Activated CD4-positive, alpha-beta T cell treated with anti-CD3 and anti-CD28 coated beads, Interleukin-2, amount 50 U/mL, for 1 hour (primary cell): ENCODE data around the gene ERAP2.
"Not testable (repeated sequence)": the region's sequence is repeated elsewhere in the genome, so short reads cannot be mapped to it uniquely, and the experiment has no call there.

Experiments used
- DNase-seq: peaks from one replicate; pipeline ENCODE4 v3.0.0-alpha.2; 2020

Gene ERAP2

GRCh38 chr5:96876292-96876850, at the start of gene ERAP2:
Gene ERAP2, plus strand, starts transcription at chr5:96876500. Its CDS starts 3,186 bp downstream, at chr5:96879686.
- DNase-seq, result no peak

- no peak for DNase-seq
Measured at GRCh38 chr5:96829297-96829696, 47.0 kb upstream of the ERAP2 start.

DNA sequence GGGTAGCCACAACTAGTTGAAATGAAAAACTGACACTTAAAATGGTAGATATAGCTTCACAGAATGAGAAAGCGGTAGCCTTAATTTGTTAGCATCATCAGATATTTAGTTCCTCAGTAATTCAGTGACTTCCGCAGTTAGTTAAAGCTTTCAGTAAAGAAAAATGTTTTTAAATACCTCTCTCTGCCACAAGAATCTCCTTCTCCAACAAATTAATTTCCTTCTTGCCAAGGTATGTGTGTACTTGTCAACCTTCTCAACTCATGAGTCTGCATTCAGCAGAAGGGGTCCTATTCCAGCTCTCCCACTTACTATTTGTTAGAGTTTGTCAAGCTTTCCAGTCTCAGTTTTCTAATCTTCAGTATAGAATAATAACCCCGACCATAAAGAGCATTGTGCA, 42.3 kb upstream of the ERAP2 start:
- DNase-seq, result no peak

DNA sequence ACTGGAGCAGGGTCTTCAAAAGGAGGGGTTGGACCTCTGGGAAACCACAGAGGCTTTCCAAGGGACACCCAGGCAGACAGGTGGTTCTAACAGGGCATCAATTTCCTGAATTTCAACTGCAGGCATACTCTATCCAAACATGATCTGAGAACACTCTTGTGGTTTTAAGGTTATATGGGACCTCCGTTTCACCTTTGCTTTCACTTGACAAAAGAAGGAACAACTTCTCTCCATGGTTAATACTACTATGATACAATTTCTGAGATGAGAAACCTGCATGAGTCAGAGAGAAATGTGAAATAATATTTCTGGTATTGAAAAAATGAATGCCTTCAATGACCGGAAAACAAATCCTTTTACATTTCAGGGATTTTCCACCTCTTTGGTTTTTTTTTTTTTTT, 40.5 kb upstream of the ERAP2 start:
- DNase-seq, result no peak

DNA sequence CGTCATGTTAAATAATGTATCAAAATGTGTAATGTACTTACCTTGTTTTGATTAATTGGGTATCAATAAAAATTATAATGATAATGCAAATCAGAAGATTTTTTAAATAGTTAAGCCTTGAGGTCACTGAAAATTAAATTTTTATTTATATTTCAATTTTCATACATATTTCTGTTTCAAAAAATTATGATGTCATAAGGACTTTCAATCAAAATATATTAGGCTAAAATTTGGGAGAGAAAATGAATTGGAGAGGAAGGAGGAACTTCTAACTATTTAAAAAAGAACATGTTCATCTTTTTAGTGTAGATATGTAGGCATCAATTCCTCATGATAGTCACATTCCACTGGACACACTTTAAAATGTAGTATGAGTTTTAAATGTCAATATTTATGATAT, 39.5 kb upstream of the ERAP2 start:
- no peak for DNase-seq

- DNase-seq, result no peak
Measured at GRCh38 chr5:96837303-96837702, 39.0 kb upstream of the ERAP2 start.

- no peak for DNase-seq
Measured at GRCh38 chr5:96838201-96839070, 37.9 kb upstream of the ERAP2 start.

DNA sequence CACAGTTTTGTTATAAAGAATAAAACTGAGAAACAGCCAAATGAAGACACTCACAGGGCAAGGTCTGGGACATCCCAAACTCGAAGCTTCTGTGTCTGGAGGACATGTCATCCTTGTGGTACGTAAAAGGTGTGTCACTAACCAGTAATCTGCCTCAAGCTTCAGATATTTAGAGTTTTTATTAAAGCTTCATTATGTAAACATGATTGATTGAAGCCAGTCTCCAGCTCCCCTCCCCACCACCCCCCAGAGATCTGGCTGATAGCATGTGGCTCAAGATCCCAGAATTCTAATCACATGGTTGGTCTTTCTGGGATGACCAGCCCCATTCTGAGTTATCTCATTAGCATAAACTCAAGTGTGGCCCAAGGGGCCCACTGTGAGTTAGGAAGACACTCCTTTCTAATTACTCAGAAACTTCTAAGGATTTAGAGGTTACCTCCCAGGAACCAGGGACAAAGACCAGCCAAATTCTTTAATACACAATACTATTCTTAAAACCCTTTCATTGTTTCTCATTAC, 37.2 kb upstream of the ERAP2 start:
- no peak for DNase-seq

DNA sequence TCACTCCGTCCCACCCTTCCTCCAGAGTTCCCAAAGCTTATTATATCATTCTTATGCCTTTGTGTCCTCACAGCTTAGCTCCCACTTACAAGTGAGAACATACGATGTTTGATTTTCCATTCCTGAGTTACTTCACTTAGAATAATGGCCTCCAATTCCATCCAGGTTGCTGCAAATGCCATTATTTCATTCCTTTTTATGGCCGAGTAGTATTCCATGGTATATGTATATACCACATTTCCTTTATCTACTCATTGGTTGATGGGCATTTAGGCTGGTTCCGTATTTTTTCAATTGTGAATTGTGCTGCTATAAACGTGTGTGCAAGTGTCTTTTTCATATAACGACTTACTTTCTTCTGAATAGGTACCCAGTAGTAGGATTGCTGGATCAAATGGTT, 34.4 kb upstream of the ERAP2 start:
- not testable (repeated sequence) for DNase-seq

DNA sequence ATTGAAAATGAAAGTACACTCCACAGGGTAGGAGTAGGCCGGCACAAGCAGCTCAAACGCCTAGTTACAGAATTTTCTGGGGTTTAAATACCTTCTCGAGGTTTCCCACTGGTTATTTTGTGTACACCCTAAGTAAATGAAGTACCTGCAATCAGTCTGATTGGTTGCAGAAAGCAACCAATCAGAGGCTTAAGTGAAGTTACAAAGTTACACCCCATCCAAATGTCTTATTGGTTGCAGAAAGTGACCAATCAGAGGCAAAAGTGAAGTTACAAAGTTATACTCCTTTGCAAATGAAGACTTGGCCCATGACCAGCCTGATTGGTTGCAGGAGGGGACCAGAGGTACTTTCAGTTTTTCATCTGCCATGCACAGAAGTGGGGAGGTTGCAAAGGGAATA, 33.2 kb upstream of the ERAP2 start:
- no peak for DNase-seq

- no peak for DNase-seq
Measured at GRCh38 chr5:96844481-96844990, 31.8 kb upstream of the ERAP2 start.

DNA sequence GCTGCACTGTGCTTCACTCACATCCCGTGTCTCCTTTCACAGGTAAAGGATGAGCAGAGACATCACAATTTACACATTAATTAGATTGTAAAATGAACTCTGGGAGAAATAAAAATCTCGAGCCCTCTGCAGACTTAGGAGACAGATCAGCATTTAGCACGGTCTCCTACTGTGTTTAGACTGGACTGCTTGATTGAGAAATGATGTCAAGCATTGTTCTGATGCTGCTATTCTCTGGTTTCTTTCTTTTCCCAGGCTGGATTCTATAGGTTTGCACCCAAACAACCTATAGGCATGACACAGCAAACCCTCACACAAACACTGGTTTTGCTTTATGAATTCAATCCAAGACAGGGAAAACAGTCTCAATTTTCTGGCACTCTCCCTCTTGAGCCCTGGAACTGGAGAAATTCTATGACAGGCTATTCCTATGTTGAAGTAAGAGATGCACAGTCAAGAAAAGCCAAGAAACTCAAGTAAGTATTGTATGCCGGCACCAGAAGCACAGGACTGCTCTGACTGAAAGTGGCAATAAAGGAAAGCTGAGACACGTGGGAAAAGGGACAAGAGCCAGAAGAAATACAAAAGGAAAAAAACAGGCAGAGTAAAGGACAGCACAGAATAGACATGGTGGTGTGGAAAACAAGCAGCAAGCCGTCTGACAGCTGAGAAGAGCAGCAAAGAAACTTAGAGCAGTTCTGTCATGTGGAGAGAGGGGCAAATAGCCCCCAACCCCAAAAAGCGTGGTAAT, 24.8 kb upstream of the ERAP2 start:
- DNase-seq, result no peak

DNA sequence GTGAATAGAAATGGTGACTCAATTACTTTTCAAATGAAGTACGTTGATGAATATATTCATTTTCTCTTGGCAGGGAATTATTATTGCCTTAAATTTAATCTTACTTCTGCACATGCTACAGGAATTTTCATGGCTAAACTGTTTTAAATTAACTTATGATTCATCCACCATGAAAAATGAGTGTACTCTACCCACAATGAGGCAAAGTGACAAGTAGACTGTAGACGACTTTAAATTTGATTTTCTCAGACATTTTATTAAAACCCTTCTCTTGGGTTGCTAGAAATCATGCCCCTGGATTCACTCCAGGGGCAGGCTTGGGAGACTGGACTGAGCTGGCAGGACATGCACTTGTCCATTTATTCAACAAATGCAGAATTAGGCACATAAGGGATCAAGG, 23.5 kb upstream of the ERAP2 start:
- no peak for DNase-seq

DNA sequence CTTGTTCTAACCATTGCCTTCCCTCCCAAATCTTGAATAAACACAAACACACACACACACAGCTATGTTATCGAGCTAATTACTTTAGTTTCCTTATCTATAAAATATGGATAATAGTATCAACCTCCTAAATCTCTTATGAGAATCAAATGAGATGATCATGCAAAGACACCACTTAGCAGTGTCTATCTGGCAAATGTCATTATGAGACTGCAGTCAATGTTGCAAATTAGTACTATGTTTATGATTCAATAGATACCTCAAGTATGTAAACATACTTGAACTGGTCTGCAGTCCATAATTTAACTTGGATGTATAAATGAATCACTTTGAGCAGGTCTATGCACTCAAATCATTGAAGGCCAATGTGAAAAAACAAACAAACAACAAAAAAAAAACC, 22.2 kb upstream of the ERAP2 start:
- DNase-seq, result no peak

DNA sequence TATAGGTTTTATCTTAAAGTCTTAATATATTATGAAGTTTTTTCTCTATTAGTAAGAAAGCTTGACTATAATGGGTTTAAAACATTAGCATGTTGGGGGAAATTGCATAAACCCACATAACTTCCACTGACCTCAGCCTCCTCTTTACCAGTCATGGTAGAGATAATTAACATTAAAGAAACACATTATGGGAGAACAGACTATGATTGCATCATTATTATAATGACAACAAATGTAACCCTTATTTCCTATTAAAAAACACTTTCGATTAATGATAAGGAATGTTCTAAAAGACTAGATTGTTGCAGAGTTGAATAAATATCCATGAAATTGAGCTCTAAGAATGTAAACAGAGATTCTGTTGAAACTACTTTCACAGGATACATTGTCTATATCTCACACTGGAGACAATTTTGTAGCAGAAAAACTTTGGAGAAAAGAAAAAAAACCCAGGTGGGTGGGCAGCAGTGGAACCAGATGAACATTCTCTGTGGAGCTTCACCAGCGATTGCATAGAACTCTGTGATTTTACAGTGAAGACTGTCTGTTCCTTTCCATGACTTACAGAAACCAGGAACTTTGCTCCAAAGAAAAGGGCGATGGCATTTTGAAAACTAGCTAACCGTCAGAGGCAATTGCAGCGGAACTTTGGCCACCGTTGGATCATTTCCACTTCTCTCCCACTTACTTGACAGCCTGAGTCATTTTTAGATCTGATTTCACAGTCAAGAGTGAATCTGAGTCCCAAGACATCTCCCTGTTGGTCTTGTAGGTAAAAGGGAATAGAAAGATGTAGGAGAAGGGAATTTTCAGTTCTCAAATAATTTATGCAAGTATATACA, 21.0 kb upstream of the ERAP2 start:
- DNase-seq, result no peak

GRCh38 chr5:96856371-96856770, 19.9 kb upstream of the ERAP2 start:
- DNase-seq, result no peak

DNA sequence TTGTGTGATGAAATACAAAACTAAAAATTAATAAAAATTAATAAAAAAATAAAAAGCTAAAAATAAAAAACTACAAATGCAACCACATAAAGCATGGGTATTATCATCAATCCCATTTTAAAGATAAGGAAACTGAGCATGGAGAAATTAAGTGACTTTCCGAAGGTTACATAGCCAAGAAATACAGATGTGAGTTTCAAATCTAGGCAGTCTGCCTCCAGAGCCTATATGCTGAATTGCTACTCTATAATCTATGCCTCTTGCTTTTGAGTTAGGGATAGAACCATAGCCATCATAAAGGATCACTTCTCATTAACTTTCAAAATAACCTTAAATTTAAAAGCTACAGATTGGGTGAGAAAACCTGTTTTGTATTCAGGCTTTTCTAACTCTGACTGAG, 18.8 kb upstream of the ERAP2 start:
- DNase-seq, result no peak

- no peak for DNase-seq
Measured at GRCh38 chr5:96857924-96858323, 18.4 kb upstream of the ERAP2 start.

- DNase-seq, result no peak
Measured at GRCh38 chr5:96859375-96859774, 16.9 kb upstream of the ERAP2 start.

- DNase-seq, result no peak
Measured at GRCh38 chr5:96861076-96861475, 15.2 kb upstream of the ERAP2 start.

GRCh38 chr5:96863114-96863513, 13.2 kb upstream of the ERAP2 start:
- DNase-seq, result no peak

DNA sequence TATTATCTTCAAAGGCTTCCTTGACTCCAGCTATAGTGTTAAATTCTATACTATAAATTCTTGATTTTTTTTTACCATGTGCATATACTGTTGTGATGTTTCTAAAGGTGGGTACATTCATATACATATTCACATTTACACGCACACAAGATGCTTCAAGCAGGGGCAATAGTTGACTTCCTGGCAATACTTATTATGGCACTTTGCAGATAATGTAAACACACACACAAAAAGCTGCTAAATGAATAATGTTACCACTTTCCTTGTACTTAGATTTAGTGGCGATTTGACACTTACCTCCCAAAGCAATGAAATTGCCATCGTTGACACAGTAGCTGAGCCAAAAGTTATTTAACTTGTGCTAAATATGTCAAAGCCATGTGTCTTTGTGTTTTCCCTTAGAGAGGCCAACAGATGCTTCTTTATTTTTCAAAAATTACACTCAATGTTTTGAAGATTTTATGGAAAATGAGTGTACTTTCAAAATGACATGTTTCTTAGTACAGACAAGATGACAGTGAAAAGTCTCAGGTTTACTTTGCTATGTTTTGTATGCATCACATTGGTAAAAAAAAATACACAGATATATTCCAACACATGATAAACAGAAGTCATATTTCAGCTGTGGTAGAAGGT, 12.2 kb upstream of the ERAP2 start:
- no peak for DNase-seq
